Measurements from ENCODE around the gene RHCG. TPM values are rescaled to one million over a fixed set of nuclear protein-coding genes. Genes with fewer than 3 reads are reported as not detected.

RHCG gene
- total and polyA plus RNA-seq, 7 donors, result 0.30 to 0.66 (median 0.43) TPM; not detected in 3

- 14 to 18% (median 15%) methylated on average over 11 of the region's 11 CpGs for WGBS, 3 donors
- Histone ChIP-seq H3K27ac (no peak overlapping the region), H3K36me3 (ENCODE audit: insufficient read depth in 1 of 2, low read depth in 1 of 2) (no peaks in the 10 kb centered on the region), H3K27me3 (ENCODE audit: insufficient read depth in 3 of 3, low read length in 2 of 3) (peaks cover 0 to 43% (median 17%) of the 10 kb centered on the region in 3 donors), H3K9me3 (no peaks in the 10 kb centered on the region), H3K4me1 (no peaks in the 10 kb centered on the region), H3K4me3 (no peak overlapping the region)
- DNase-seq (no peak), ATAC-seq (no peak)
- intact Hi-C loops (cut with DNase I), result no loop called here
- no peak for TF ChIP-seq CTCF (IDR thresholded peaks at IDR 0.05)
These were observed 46.0 kb downstream of the RHCG start for GRCh38 chr15:89450076-89451006.

- H3K4me1 ChIP-seq, result no peaks in the 10 kb centered on the region
- ATAC-seq (no peak), DNase-seq (no peak)
- H3K27me3 ChIP-seq (ENCODE audit: insufficient read depth in 3 of 3, low read length in 2 of 3), result peaks cover 0 to 47% (median 17%) of the 10 kb centered on the region in 3 donors
- intact Hi-C loops (cut with DNase I), result no loop called here
- no peak for TF ChIP-seq CTCF (IDR thresholded peaks at IDR 0.05)
- no peak overlapping the region for H3K4me3 ChIP-seq
- no peaks in the 10 kb centered on the region for H3K9me3 ChIP-seq
- WGBS, 3 donors, result 11 to 20% (median 17%) methylated on average over 11 of the region's 11 CpGs
- H3K36me3 ChIP-seq (ENCODE audit: insufficient read depth in 1 of 2, low read depth in 1 of 2), result no peaks in the 10 kb centered on the region
- no peak overlapping the region for H3K27ac ChIP-seq
These were observed 47.6 kb downstream of the RHCG start for GRCh38 chr15:89448825-89449224.

GRCh38 chr15:89447676-89448075, 48.7 kb downstream of the RHCG start:
- TF ChIP-seq CTCF (IDR thresholded peaks at IDR 0.05), result no peak
- H3K27ac ChIP-seq, result no peak overlapping the region
- no peak overlapping the region for H3K4me3 ChIP-seq
- 72 to 87% (median 82%) methylated on average over 8 of the region's 8 CpGs for WGBS, 3 donors
- intact Hi-C loops (cut with DNase I), result no loop called here
- ATAC-seq (no peak), DNase-seq (no peak)
- H3K4me1 ChIP-seq, result no peaks in the 10 kb centered on the region
- H3K36me3 ChIP-seq (ENCODE audit: insufficient read depth in 1 of 2, low read depth in 1 of 2), result no peaks in the 10 kb centered on the region
- peaks cover 0 to 56% (median 17%) of the 10 kb centered on the region in 3 donors for H3K27me3 ChIP-seq (ENCODE audit: insufficient read depth in 3 of 3, low read length in 2 of 3)
- H3K9me3 ChIP-seq, result no peaks in the 10 kb centered on the region

GRCh38 chr15:89446255-89446891, 50.0 kb downstream of the RHCG start:
- Histone ChIP-seq H3K27ac (no peak overlapping the region), H3K9me3 (no peaks in the 10 kb centered on the region), H3K4me1 (no peaks in the 10 kb centered on the region), H3K4me3 (no peak overlapping the region), H3K27me3 (ENCODE audit: insufficient read depth in 3 of 3, low read length in 2 of 3) (peaks cover 0 to 60% (median 17%) of the 10 kb centered on the region in 3 donors), H3K36me3 (ENCODE audit: insufficient read depth in 1 of 2, low read depth in 1 of 2) (no peaks in the 10 kb centered on the region)
- intact Hi-C loops (cut with DNase I), result no loop called here
- no peak for DNase-seq
- WGBS, 3 donors, result 72 to 85% (median 77%) methylated on average over 9 of the region's 9 CpGs
- ATAC-seq, result no peak
- no peak for TF ChIP-seq CTCF (IDR thresholded peaks at IDR 0.05)

All from psoas muscle (tissue), 8 donors.